ENCODE measurements around the gene ZEB1.
"Not testable (repeated sequence)": the region's sequence is repeated elsewhere in the genome, so short reads cannot be mapped to it uniquely, and the experiment has no call there.

Gene ZEB1

GRCh38 chr10:31372439-31372838 is 53.4 kb downstream of the ZEB1 start:
- DNase-seq = no peak

GRCh38 chr10:31374146-31374696 is 55.2 kb downstream of the ZEB1 start:
- DNase-seq = peak in 1 of 2 experiments; percentile 10

- no peak for DNase-seq
Observed at GRCh38 chr10:31381171-31381570, 62.2 kb downstream of the ZEB1 start.

- DNase-seq = no peak
Observed at GRCh38 chr10:31381766-31382316, 62.8 kb downstream of the ZEB1 start.

- no peak for DNase-seq
Observed at GRCh38 chr10:31383810-31384588, 65.0 kb downstream of the ZEB1 start.

GRCh38 chr10:31384589-31384949 is 65.6 kb downstream of the ZEB1 start:
- no peak for DNase-seq

GRCh38 chr10:31390804-31391203 is 71.8 kb downstream of the ZEB1 start:
- DNase-seq = no peak

GRCh38 chr10:31393844-31394243 is 74.8 kb downstream of the ZEB1 start:
- DNase-seq = no peak

GRCh38 chr10:31395695-31396094 is 76.7 kb downstream of the ZEB1 start:
- DNase-seq = no peak

- no peak for DNase-seq
Observed at GRCh38 chr10:31396376-31396775, 77.4 kb downstream of the ZEB1 start.

GRCh38 chr10:31397852-31398251 is 78.8 kb downstream of the ZEB1 start:
- no peak for DNase-seq

GRCh38 chr10:31399171-31399570 is 80.2 kb downstream of the ZEB1 start:
- DNase-seq = no peak

GRCh38 chr10:31399631-31400030 is 80.6 kb downstream of the ZEB1 start:
- DNase-seq = no peak

- DNase-seq = peak in 1 of 2 experiments; percentile 10
Observed at GRCh38 chr10:31401287-31401686, 82.3 kb downstream of the ZEB1 start.

- no peak for DNase-seq
Observed at GRCh38 chr10:31404640-31405039, 85.6 kb downstream of the ZEB1 start.

- not testable (repeated sequence) for DNase-seq
Observed at GRCh38 chr10:31405829-31406228, 86.8 kb downstream of the ZEB1 start.

GRCh38 chr10:31412397-31412796 is 93.4 kb downstream of the ZEB1 start:
- not testable (repeated sequence) for DNase-seq

- DNase-seq = no peak
Observed at GRCh38 chr10:31413325-31413724, 94.3 kb downstream of the ZEB1 start.

GRCh38 chr10:31418481-31418880 is 99.5 kb downstream of the ZEB1 start:
- DNase-seq = no peak

GRCh38 chr10:31419394-31420063 is 100.5 kb downstream of the ZEB1 start:
- no peak for DNase-seq

- no peak for DNase-seq
Observed at GRCh38 chr10:31421322-31421721, 102.3 kb downstream of the ZEB1 start.

GRCh38 chr10:31422634-31423033 is 103.6 kb downstream of the ZEB1 start:
- no peak for DNase-seq

GRCh38 chr10:31424473-31424872 is 105.5 kb downstream of the ZEB1 start:
- DNase-seq = no peak

GRCh38 chr10:31426401-31426800 is 107.4 kb downstream of the ZEB1 start:
- DNase-seq = no peak
